A673 (cell line): ENCODE measurements around the gene THSD4. TPM values are rescaled to one million over a fixed set of nuclear protein-coding genes. Genes with fewer than 3 reads are reported as not detected.

Source experiments
- BruUV-seq: library from RNA; stranded (reverse); fragments of 400-500 nt; replicated peaks from 2 replicates; lab custom pipeline; 2021; lab: Mats Ljungman, UMichigan
- CTCF ChIA-PET: fragments of 300-600 bp; sonication (Branson Sonifier 250); formaldehyde crosslinking; loops from one replicate; lab custom pipeline; 2022; ENCODE audit warnings: antibody characterized with exemption; lab: Charles Lee
- POLR2A ChIA-PET: fragments of 300-600 bp; sonication (Branson Sonifier 250); formaldehyde crosslinking; loops from one replicate; lab custom pipeline; 2022; ENCODE audit warnings: antibody characterized with exemption; ENCODE audit not compliant: low non-redundant PET; lab: Charles Lee
- DNase-seq: peaks from one replicate; pipeline ENCODE4 v3.0.0-alpha.2; 2015; ENCODE audit warnings: low spot score
- H3K27ac ChIP-seq: fragments of 200-600 bp; sonication (generic); 2 replicates; pipeline ENCODE4 v1.5.1; 2016; ENCODE audit warnings: mixed run types, low read depth, mild to moderate bottlenecking, mixed read lengths, antibody characterized with exemption, low read length; ENCODE audit not compliant: poor library complexity, severe bottlenecking
- H3K27me3 ChIP-seq: fragments of 200-600 bp; sonication (generic); replicated peaks from 2 replicates; pipeline ENCODE4 v1.6.1; 2017; ENCODE audit warnings: mixed run types, low read depth, mild to moderate bottlenecking, mixed read lengths, antibody characterized with exemption, low read length; ENCODE audit not compliant: insufficient read depth, poor library complexity
- H3K36me3 ChIP-seq: fragments of 200-600 bp; sonication (generic); 2 replicates; pipeline ENCODE4 v1.6.1; 2016; ENCODE audit warnings: mixed run types, mild to moderate bottlenecking, mixed read lengths, antibody characterized with exemption, low read length; ENCODE audit not compliant: insufficient read depth, poor library complexity, severe bottlenecking
- H3K4me1 ChIP-seq: fragments of 200-600 bp; sonication (generic); 2 replicates; pipeline ENCODE4 v1.6.1; 2017; ENCODE audit warnings: mixed run types, mild to moderate bottlenecking, mixed read lengths, antibody characterized with exemption, low read length; ENCODE audit not compliant: insufficient read depth, poor library complexity, severe bottlenecking
- H3K4me3 ChIP-seq: fragments of 200-600 bp; sonication (generic); 2 replicates; pipeline ENCODE4 v1.5.1; 2016; ENCODE audit warnings: low read depth, mixed run types, mild to moderate bottlenecking, mixed read lengths, low read length; ENCODE audit not compliant: poor library complexity, severe bottlenecking
- H3K9me3 ChIP-seq: fragments of 200-600 bp; sonication (generic); 2 replicates; pipeline ENCODE4 v1.6.1; 2016; ENCODE audit warnings: mixed run types, low read depth, mild to moderate bottlenecking, mixed read lengths, antibody characterized with exemption, low read length; ENCODE audit not compliant: poor library complexity, severe bottlenecking
- CTCF ChIP-seq: fragments of 300-800, 200-600 bp; sonication (generic); conservative IDR thresholded peaks from 2 replicates; pipeline ENCODE4 v1.5.1; 2017; ENCODE audit warnings: low read depth, mild to moderate bottlenecking, antibody characterized with exemption, low read length, moderate library complexity, mixed read lengths
- EZH2 ChIP-seq: fragments of 200-600 bp; sonication (generic); IDR thresholded peaks from 2 replicates; pipeline ENCODE4 v1.6.1; 2017; ENCODE audit warnings: borderline replicate concordance, low read depth, mild to moderate bottlenecking, mixed read lengths, antibody characterized with exemption, low read length; ENCODE audit not compliant: poor library complexity, severe bottlenecking
- intact Hi-C: fragments of 100-400 bp; cut with micrococcal nuclease; formaldehyde crosslinking; loops from one replicate; pipeline ENCODE4 v1.10.0; 2022; ENCODE audit not compliant: unreplicated experiment
- total RNA-seq: library from RNA; stranded (reverse); gene quantifications from 2 replicates; pipeline ENCODE4 v1.2.3, GENCODE V29; 2021

THSD4 gene
- total RNA-seq, 1 experiment from 2014 or later = 2.4 TPM

- POLR2A ChIA-PET = no interaction called here
- no peaks in the 10 kb centered on the region for H3K4me1 ChIP-seq
- no peaks in the 10 kb centered on the region for H3K27me3 ChIP-seq
- no peaks in the 10 kb centered on the region for H3K9me3 ChIP-seq
- H3K27ac ChIP-seq = no peak overlapping the region
- intact Hi-C loops = no loop called here
- no TSS peak for BruUV-seq
- TF ChIP-seq CTCF = no peak
- no peak for TF ChIP-seq EZH2
- no peak for DNase-seq
- H3K36me3 ChIP-seq = no peaks in the 10 kb centered on the region
- CTCF ChIA-PET = no interaction called here
- H3K4me3 ChIP-seq = no peak overlapping the region
Measured at GRCh38 chr15:71145648-71146047, 30.4 kb downstream of the THSD4 start.

GRCh38 chr15:71146580-71146982 lies 31.3 kb downstream of the THSD4 start:
- H3K4me1 ChIP-seq = no peaks in the 10 kb centered on the region
- H3K9me3 ChIP-seq = no peaks in the 10 kb centered on the region
- no peak overlapping the region for H3K27ac ChIP-seq
- DNase-seq = no peak
- CTCF ChIA-PET = no interaction called here
- no peak for TF ChIP-seq CTCF
- TF ChIP-seq EZH2 = no peak
- POLR2A ChIA-PET = no interaction called here
- H3K27me3 ChIP-seq = no peaks in the 10 kb centered on the region
- H3K4me3 ChIP-seq = no peak overlapping the region
- intact Hi-C loops = no loop called here
- no peaks in the 10 kb centered on the region for H3K36me3 ChIP-seq
- no TSS peak for BruUV-seq

- DNase-seq = no peak
- Histone ChIP-seq H3K36me3 (no peaks in the 10 kb centered on the region), H3K9me3 (no peaks in the 10 kb centered on the region), H3K4me3 (no peak overlapping the region), H3K27ac (no peak overlapping the region), H3K27me3 (no peaks in the 10 kb centered on the region), H3K4me1 (no peaks in the 10 kb centered on the region)
- ChIA-PET CTCF (no interaction called here), POLR2A (no interaction called here)
- intact Hi-C loops = no loop called here
- TF ChIP-seq EZH2 = no peak
- no peak for TF ChIP-seq CTCF
- BruUV-seq = no TSS peak
Measured at GRCh38 chr15:71148048-71148447, 32.8 kb downstream of the THSD4 start.
